Ishikawa (cell line): ENCODE measurements around the gene LCN10.

ENCODE experiments used
- CEBPB ChIP-seq: IDR thresholded peaks from 2 replicates; pipeline ENCODE4 v1.6.1; 2012
- CREB1 ChIP-seq: IDR thresholded peaks from 2 replicates; pipeline ENCODE4 v1.6.1; 2012; ENCODE audit warnings: low read depth
- EGR1 ChIP-seq: IDR thresholded peaks from 2 replicates; pipeline ENCODE4 v1.6.1; 2012
- EP300 ChIP-seq: IDR thresholded peaks from 2 replicates; pipeline ENCODE4 v1.6.1; 2012; ENCODE audit warnings: borderline replicate concordance
- FOXM1 ChIP-seq: IDR thresholded peaks from 2 replicates; pipeline ENCODE4 v1.6.1; 2012; ENCODE audit warnings: low read depth, borderline replicate concordance
- MAX ChIP-seq: IDR thresholded peaks from 2 replicates; pipeline ENCODE4 v1.6.1; 2012
- NFIC ChIP-seq: IDR thresholded peaks from 2 replicates; pipeline ENCODE4 v1.6.1; 2012
- RAD21 ChIP-seq: IDR thresholded peaks from 2 replicates; pipeline ENCODE4 v1.6.1; 2012; ENCODE audit warnings: low read depth
- REST ChIP-seq: IDR thresholded peaks from 2 replicates; pipeline ENCODE4 v1.6.1; 2012; ENCODE audit warnings: low read depth, mild to moderate bottlenecking
- TAF1 ChIP-seq: IDR thresholded peaks from 2 replicates; pipeline ENCODE4 v1.6.1; 2012; ENCODE audit warnings: low read depth, mild to moderate bottlenecking
- TCF12 ChIP-seq: IDR thresholded peaks from 2 replicates; pipeline ENCODE4 v1.6.1; 2012; ENCODE audit warnings: low read depth
- TEAD4 ChIP-seq: IDR thresholded peaks from 2 replicates; pipeline ENCODE4 v1.6.1; 2012
- USF1 ChIP-seq: IDR thresholded peaks from 2 replicates; pipeline ENCODE4 v1.6.1; 2012
- YY1 ChIP-seq: IDR thresholded peaks from 2 replicates; pipeline ENCODE4 v1.6.1; 2012; ENCODE audit warnings: low read depth
- ZBTB7A ChIP-seq: IDR thresholded peaks from 2 replicates; pipeline ENCODE4 v1.6.1; 2012; ENCODE audit warnings: low read depth

Gene LCN10

DNA sequence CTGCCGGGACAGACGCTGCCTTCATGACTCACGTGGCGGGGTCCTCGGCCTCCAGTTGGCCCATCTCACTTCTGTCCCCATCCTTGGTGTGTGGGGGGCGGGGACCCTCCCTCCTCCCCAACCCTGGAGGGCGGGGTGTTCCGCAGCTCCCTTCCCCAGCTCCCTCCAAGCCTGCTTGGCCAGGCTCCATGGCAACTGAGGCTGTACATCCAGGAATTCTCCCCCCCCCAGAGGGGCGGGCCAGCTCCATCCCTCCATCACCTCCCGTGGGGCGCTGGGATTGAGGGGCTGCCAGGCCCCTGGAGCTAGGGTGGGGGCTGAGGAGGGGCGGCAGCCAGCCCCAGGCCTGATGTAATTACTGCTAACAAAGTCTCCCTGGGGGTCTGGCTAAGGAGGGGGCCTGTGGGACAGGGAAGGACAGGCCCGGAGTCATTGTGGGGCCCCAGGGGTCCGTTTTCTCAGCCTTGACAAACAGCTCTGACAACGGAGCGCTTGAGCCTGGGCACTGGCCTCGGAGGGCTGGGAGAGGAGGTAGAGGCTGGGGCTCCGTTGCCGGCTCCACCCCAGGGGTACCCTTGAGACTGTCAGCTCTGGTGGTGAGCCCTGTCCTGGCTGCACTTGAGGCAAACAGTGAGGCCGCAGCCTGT is 22.4 kb downstream of the LCN10 start:
- TF ChIP-seq USF1 (no peak), EGR1 (no peak), CEBPB (no peak), NFIC (no peak), RAD21 (no peak), FOXM1 (no peak), ZBTB7A (peak; percentile 44; the same call in 1 of the 2 replicates)

DNA sequence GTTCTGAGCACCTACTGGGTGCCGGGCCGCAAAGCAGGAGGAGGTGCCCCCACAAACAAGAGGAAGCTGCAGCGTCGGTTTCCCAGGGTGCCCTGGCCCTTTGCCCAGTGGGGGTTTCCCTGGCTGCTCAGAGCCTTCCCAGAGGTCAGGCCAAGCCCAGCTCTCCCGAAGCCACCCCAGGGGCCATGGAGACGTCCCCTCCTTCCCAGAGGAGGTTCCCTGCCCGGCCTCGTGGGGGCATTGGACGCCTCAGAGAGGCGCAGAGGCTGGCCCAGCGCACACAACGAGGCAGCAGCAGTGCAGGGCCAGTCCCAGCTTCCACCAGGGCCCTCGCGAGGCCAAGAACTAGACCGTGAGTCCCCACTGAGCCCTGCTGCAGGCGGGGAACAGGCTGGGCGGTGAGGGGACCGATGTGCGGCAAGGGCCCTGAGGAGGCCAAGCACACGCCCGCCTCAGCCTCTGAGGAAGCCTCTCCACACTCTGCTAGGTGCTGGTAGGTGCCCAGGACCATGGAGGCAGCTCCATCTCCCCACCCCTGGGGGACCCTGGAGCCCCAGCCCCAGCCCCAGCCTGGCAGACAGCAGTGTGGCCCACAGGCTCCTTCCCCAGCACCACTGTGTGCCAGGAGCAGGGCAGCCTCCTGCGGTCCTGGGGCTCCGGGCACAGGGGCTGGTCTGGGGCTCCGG is 23.4 kb downstream of the LCN10 start:
- no peak for TF ChIP-seq TCF12
- peak; percentile 45; the same call in 1 of the 2 replicates for TF ChIP-seq NFIC

GRCh38 chr9:136718345-136719194 is 24.2 kb downstream of the LCN10 start:
- no peak for TF ChIP-seq EGR1
- TF ChIP-seq REST, result no peak
- TF ChIP-seq NFIC, result no peak
- TF ChIP-seq TEAD4, result no peak
- TF ChIP-seq USF1, result no peak
- no peak for TF ChIP-seq TCF12
- TF ChIP-seq EP300, result no peak
- no peak for TF ChIP-seq ZBTB7A
- no peak for TF ChIP-seq RAD21
- no peak for TF ChIP-seq FOXM1

GRCh38 chr9:136717399-136717798 is 25.3 kb downstream of the LCN10 start:
- TF ChIP-seq TCF12 (no peak), USF1 (no peak), ZBTB7A (no peak), FOXM1 (no peak), RAD21 (no peak), EGR1 (no peak), CREB1 (no peak), NFIC (no peak), TEAD4 (no peak), EP300 (no peak), MAX (no peak), YY1 (no peak), TAF1 (no peak), REST (no peak), CEBPB (no peak)

GRCh38 chr9:136714893-136715274 is 27.9 kb downstream of the LCN10 start:
- TF ChIP-seq EP300 (no peak), REST (no peak), NFIC (no peak), ZBTB7A (no peak), YY1 (no peak), CEBPB (no peak), MAX (no peak), CREB1 (no peak), EGR1 (no peak), RAD21 (no peak), USF1 (no peak), FOXM1 (no peak), TEAD4 (no peak), TCF12 (no peak), TAF1 (no peak)
